ENCODE data around the gene MOK. TPM values are rescaled to one million over a fixed set of nuclear protein-coding genes. Genes with fewer than 3 reads are reported as not detected.

MOK gene
- total RNA-seq, 2 donors from 2014 or later: 60.3 to 102 TPM

DNA sequence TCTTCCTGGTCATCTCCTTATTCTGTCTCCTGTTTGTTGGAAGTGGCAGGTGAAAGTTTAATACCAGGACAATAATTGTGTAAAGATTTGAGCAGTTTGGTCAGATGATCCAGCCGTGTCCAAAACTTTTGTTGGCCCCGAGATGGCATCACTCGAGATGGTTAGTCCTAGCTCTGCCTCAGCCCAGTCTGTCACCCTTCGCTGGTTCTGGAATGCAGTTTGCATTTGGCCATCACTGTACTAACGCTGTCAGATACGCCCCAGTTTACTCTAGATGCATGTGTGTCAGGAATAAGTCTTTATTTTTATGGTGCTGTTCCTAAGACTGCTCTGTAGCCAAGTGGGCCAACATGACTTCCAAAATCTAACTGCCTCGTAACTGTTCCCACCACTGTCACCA, 79.6 kb downstream of the MOK start:
- Mint-ChIP-seq H3K4me3 (no peak overlapping the region), H3K27ac (no peak overlapping the region), H3K36me3 (ENCODE audit: low read depth) (peaks cover 39% of the 10 kb centered on the region), H3K4me1 (peaks cover 19% of the 10 kb centered on the region), H3K27me3 (ENCODE audit: insufficient read depth) (no peaks in the 10 kb centered on the region), H3K9me3 (no peaks in the 10 kb centered on the region)
- peaks cover 11% of the 10 kb centered on the region for H3K4me1 ChIP-seq (ENCODE audit: control insufficient read depth, insufficient read depth, low read length)
- TF ChIP-seq, protein P1, sequence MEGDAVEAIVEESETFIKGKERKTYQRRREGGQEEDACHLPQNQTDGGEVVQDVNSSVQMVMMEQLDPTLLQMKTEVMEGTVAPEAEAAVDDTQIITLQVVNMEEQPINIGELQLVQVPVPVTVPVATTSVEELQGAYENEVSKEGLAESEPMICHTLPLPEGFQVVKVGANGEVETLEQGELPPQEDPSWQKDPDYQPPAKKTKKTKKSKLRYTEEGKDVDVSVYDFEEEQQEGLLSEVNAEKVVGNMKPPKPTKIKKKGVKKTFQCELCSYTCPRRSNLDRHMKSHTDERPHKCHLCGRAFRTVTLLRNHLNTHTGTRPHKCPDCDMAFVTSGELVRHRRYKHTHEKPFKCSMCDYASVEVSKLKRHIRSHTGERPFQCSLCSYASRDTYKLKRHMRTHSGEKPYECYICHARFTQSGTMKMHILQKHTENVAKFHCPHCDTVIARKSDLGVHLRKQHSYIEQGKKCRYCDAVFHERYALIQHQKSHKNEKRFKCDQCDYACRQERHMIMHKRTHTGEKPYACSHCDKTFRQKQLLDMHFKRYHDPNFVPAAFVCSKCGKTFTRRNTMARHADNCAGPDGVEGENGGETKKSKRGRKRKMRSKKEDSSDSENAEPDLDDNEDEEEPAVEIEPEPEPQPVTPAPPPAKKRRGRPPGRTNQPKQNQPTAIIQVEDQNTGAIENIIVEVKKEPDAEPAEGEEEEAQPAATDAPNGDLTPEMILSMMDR (conservative IDR thresholded peaks at IDR 0.05): no peak
- WGBS, 2 experiments (ENCODE audit: insufficient coverage in 1 of 2, insufficient read length in 1 of 2): 93 to 96% methylated on average over 6 to 7 of the region's 7 CpGs
- peak overlapping the region; percentile 32 for H3K27ac ChIP-seq (ENCODE audit: low read depth, low read length)
- H3K4me3 ChIP-seq (ENCODE audit: low read length): no peak overlapping the region
- no peaks in the 10 kb centered on the region for H3K9me3 ChIP-seq (ENCODE audit: control insufficient read depth, low read length)
- peaks cover 16% of the 10 kb centered on the region for H3K36me3 ChIP-seq (ENCODE audit: control insufficient read depth, insufficient read depth, low read length)
- no peaks in the 10 kb centered on the region for H3K27me3 ChIP-seq (ENCODE audit: control insufficient read depth, insufficient read depth, low read length, poor library complexity, severe bottlenecking)
- no peak overlapping the region for H3K9ac ChIP-seq (ENCODE audit: extremely low read depth, low read length, poor library complexity, severe bottlenecking)
- DNase-seq: peak; percentile 6

- H3K27ac Mint-ChIP-seq: no peak overlapping the region
- no peak overlapping the region for H3K4me3 Mint-ChIP-seq
- Histone ChIP-seq H3K9ac (ENCODE audit: extremely low read depth, low read length, poor library complexity, severe bottlenecking) (no peak overlapping the region), H3K27me3 (ENCODE audit: control insufficient read depth, insufficient read depth, low read length, poor library complexity, severe bottlenecking) (no peaks in the 10 kb centered on the region), H3K36me3 (ENCODE audit: control insufficient read depth, insufficient read depth, low read length) (peaks cover 16% of the 10 kb centered on the region), H3K27ac (ENCODE audit: low read depth, low read length) (no peak overlapping the region), H3K4me1 (ENCODE audit: control insufficient read depth, insufficient read depth, low read length) (peaks cover 11% of the 10 kb centered on the region), H3K4me3 (ENCODE audit: low read length) (no peak overlapping the region), H3K9me3 (ENCODE audit: control insufficient read depth, low read length) (no peaks in the 10 kb centered on the region)
- peak; percentile 18 for DNase-seq
- peaks cover 19% of the 10 kb centered on the region for H3K4me1 Mint-ChIP-seq
- 96% methylated on average over 6 of the region's 6 CpGs for WGBS, 2 experiments (ENCODE audit: insufficient coverage in 1 of 2, insufficient read length in 1 of 2)
- TF ChIP-seq, protein P1 (conservative IDR thresholded peaks at IDR 0.05): no peak
- no peaks in the 10 kb centered on the region for H3K9me3 Mint-ChIP-seq
- H3K36me3 Mint-ChIP-seq (ENCODE audit: low read depth): peaks cover 34% of the 10 kb centered on the region
- no peaks in the 10 kb centered on the region for H3K27me3 Mint-ChIP-seq (ENCODE audit: insufficient read depth)
Observed at GRCh38 chr14:102223682-102224081, 81.3 kb downstream of the MOK start.

DNA sequence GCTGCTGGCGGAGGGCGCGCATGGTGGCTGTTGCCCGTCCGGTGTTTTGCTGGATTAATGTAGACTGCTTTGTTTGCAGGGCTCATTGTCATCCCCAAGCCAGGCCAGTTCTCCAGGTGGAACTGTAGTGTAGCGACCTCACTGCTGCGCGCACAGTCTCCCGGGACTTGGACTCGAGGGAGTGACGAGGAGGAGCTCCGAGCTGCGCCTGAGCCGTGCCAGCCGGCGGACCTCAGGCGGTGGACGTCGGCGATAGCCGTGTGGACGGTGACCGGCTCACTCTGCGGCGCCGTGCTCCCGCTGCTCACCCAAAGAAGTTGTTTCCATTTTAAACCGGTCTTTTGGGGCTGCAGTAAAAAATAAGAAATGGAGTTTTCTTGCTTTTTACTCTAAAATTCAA, 82.2 kb downstream of the MOK start:
- TF ChIP-seq, protein P1 (conservative IDR thresholded peaks at IDR 0.05): no peak
- H3K4me1 Mint-ChIP-seq: peaks cover 20% of the 10 kb centered on the region
- H3K9ac ChIP-seq (ENCODE audit: extremely low read depth, low read length, poor library complexity, severe bottlenecking): no peak overlapping the region

More for the DNA sequence above, 82.2 kb downstream of the MOK start:
- Histone ChIP-seq H3K4me1 (ENCODE audit: control insufficient read depth, insufficient read depth, low read length) (peaks cover 11% of the 10 kb centered on the region), H3K36me3 (ENCODE audit: control insufficient read depth, insufficient read depth, low read length) (peaks cover 16% of the 10 kb centered on the region), H3K27ac (ENCODE audit: low read depth, low read length) (no peak overlapping the region), H3K9me3 (ENCODE audit: control insufficient read depth, low read length) (no peaks in the 10 kb centered on the region), H3K27me3 (ENCODE audit: control insufficient read depth, insufficient read depth, low read length, poor library complexity, severe bottlenecking) (no peaks in the 10 kb centered on the region), H3K4me3 (ENCODE audit: low read length) (no peak overlapping the region)
- no peaks in the 10 kb centered on the region for H3K9me3 Mint-ChIP-seq
- peaks cover 31% of the 10 kb centered on the region for H3K36me3 Mint-ChIP-seq (ENCODE audit: low read depth)
- 96 to 98% methylated on average over 16 to 27 of the region's 28 CpGs for WGBS, 2 experiments (ENCODE audit: insufficient coverage in 1 of 2, insufficient read length in 1 of 2)
- no peak overlapping the region for H3K27ac Mint-ChIP-seq
- H3K4me3 Mint-ChIP-seq: no peak overlapping the region
- peak; percentile 29 for DNase-seq
- no peaks in the 10 kb centered on the region for H3K27me3 Mint-ChIP-seq (ENCODE audit: insufficient read depth)

Measured in endodermal cell (in vitro differentiated cells).